Glomerular visceral epithelial cell (primary cell): Measurements from ENCODE around the gene UQCR11.

Source experiments
- DNase-seq: peaks from one replicate; pipeline ENCODE4 v3.0.0-alpha.2; 2016; ENCODE audit errors: extremely low spot score

The UQCR11 gene

DNA sequence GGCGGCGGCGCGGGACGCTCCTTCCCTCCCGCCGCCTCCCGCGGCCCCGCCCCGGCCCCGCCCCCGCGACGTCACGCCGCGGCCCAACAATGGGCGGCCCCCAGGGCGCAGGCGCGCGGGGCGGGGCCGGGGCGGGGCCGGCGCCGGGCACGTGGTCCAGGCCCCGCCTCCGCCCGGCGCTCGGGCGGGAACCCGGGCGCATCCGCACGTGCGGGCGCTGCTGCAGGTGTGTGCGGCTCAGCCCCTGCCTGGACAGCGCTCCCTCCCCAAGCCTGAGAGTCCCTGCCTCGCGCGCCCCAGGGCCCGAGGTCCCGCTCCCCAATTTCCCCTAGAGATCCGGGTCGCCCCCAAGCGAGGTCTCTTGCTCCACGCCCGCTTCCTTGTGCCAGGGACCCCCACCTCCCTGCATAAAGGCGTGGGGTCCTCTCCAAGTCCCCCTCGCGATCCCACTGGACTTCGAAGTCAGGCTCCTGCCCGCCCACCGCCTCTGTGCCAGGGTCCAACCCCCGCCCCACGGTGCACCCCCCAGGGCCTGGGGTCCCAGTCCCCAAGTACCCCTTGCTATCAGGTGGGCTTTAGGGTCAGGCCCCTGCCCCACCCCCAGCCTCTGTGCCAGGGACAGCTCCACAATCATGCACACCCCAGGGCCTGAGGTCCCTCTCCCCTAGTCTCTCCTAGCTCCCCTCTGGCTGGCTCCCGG is 36.8 kb downstream of the UQCR11 start, which contains the start of gene MEX3D:
MEX3D (minus strand) TSS at position 6 of the 700 bp plus-strand sequence. CDS start 267 bp downstream, outside the sequence.
- peak; percentile 89 for DNase-seq

DNA sequence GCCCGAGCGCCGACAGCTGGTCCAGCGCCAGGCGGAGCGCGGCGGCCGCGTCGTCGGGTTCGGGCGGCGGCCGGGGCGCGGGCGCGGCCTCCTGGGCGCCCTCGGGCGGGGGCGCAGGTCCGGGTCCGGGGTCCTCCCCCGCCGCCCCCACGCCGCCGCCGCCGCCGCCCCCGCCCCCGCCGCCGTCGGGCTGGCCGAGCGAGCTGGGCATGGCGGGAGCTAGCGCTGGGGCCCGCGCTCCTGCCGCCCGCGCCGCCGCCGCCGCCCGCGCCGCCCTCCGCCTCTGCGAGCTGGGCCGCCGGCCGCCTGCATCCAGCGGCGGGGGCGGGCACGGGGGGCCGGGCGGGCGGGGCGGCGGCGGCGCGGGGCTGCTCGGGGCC is 37.4 kb downstream of the UQCR11 start:
- DNase-seq = no peak

DNA sequence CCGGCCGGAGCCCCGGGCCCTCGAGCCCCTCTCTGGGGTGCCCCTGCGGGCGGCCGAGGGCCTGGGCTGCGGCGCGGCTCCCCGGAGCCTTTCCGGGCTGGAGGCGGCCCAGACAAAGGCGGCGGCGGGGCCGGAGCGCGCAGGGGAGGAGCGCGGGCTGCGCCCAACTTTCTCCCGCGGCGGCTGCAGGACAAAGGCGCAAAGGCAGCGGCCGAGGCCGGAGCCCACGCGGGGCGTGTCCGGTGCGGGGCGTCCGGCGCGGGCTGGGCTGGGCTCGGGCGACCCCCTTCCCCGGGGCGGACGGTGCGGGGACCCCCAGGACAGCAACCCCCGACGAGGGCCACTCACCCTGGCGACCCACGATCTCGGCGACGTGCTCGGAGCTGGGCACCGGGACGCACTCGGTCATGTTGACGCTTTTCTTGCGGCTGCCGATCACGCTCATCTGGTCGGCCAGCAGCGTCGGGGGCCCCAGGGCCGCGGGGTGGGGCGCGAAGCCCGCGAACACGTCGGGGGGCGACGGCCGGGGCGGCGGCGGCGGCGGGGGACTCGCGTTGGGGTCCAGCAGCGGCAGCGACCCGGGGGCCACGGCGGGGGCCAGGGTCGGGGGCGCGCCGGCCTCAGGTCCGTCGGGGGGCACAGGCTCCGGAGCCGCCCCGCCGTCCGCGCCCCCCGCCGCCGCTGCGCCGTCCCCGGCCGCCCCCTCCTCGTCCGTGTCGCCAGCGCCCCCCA is 38.0 kb downstream of the UQCR11 start:
- peak; percentile 47 for DNase-seq

DNA sequence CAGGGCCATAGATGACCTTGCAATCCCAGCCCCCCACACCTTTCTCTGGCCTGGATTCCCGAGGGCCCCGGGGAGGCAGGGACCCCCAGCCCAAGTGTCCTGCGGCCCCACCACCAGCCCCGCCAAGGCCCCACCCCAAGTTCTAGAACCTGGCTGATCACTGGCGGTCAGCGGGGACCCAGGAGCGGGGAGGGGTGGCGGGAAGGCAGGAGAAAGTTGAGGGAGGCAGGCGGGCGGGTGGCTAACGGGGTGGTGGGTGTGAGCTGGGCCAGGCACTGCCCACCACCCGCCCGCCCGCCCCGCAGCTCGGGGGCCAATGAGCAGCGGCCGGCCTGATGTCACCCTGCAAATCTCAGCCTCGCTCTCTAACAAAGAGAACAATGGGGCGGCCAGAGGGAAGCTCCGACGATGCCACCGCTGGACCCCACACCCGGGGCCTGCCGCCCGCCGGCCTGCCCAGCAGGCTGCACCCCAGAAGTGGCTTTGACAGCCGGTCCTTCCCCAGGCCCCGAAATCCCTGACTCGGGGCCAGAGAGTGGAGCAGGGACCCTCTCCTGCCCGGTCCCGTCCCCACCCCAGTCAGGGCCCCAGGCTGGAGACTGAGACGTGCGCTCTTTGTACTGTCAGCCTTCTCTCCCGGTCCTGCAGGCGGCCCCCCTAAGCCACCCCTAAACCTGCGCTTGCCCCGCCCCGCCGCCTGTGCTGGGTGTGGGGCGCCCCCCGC is 38.7 kb downstream of the UQCR11 start:
- DNase-seq = peak; percentile 89

DNA sequence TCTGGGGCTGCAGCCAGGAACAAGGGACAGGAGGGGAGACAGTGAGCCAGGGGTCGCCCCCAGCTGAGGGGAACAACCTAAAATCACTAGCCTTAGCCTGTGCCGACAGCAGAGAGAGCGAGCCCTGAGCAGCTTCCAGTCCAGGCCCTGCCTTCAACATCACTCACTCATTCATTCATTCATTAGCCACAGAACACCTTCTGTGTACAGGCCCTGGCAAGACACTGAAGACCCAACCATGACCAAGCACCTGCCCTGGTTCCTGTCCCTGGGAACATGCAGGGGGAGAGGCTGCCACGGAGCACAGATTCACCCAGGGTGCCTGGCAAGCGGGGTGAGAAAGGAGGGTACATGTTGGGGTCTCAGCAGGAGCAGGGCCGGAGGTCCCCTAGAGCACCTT is 42.0 kb downstream of the UQCR11 start:
- DNase-seq = no peak

- DNase-seq = no peak
Measured at GRCh38 chr19:1561236-1561842, 43.9 kb downstream of the UQCR11 start.

- DNase-seq = no peak
Measured at GRCh38 chr19:1560286-1560882, 44.9 kb downstream of the UQCR11 start.

DNA sequence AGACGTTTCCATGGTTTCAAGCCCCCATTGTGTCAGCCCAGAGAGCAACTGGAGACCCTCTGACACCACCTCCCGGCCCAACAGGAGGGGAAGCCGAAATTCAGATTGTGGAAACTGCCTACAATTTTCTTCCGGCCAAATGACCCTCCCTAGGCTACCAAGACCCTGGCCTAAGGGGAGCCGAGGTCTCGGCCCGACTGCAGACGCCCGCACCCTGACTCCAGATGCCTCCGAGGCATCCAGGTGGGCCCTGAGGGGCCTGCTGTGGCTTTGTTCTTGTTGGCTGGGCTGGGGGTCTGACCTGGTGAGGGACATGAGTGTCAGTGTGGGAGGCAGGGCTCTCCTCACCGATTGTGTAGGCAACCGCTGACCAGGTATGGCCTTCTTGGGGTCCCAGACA is 46.7 kb downstream of the UQCR11 start:
- DNase-seq = no peak

DNA sequence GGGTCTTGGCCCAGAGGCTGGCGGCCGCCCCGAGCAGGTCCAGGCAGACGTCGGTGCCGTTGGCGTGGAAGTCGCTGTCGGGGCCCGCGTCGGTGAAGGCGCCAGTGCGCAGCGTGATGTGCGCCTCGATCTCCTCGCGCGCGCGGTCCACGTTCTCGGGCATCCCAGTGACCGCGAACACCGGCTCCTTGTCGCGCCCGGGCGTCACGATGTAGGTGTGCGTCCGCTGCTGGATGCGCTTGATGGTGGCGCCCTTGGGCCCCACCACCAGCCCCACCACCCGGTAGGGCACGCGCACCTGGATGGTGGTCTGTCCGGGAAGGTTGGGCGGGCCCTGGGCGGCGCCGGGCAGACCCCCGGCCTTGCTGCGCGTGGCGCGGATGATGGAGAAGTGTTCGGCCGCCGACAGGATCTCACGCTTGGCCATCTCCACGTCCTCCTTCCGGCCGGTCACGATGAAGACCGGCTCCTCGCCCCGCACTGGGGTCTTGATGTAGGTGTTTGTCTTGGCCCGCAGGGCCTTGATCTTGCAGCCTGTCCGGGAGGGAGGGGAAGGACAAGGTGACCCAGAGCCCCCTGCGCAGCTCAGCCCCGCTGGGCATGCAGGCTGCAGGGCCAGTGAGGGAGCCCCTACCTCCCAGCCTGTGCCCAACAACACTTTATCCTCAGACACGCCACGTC is 48.7 kb downstream of the UQCR11 start:
- DNase-seq = no peak

DNA sequence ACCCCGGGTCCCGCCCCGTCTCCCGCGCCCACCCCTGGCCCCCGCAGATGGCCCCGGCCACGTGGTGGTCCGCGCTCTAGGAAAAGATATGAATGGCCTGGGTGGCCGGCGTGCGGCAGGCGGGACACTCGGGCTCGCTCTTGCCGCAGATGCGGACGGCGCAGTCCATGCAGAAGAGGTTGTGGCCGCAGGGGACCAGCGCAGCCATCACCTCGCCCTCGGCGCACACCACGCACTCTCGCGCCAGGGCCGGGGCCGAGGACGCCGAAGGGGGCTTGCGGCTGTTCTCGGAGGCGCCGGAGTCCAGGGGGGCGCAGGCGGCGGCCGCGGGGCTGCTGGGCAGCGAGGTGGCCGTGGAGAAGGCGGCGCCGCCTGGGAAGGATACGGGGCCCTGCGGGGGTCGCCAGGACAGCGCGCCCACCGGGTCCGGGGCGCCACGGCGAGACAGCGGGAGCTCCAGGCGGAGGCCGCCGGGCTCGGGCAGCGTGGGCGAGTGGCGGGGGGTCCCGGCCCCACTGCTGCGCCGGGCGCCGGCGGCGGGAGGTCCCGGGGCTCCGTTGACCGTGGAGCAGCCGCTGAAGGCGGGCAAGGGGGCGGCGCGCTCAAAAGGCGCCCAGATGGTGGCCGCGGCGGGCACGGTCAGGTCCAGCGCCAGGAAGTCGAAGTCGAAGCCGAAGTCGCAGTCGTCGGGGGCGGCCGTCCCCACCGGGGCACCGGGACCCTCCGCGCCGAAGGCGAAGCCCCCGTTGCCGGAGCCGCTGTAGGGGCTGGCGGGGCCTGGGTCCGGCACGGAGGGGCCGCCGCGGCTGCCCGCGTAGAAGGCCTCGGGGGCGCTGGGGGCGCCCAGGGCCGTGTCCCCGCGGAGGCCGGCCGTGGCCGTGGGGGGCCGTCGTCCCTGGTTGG is 49.5 kb downstream of the UQCR11 start:
- no peak for DNase-seq

DNA sequence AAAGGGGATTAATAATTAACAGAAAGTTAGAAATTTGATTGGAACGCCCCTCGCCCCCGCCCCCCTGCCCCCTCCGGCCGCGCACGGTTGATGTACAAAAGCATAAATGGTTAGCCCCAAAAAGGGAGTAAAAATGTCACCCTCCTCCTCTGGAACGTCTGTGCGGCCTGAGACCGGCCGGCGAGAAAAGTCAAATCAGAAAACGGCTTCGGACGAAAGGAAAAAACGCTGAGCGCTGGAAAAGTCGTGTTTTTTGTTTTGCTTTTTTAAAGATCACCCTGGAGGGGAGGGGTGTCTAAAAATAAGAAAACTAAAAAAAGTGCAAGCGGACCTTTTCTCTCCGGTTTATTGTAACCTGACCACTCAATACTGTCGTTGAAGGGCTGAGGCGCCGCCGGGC is 50.3 kb downstream of the UQCR11 start:
- DNase-seq = no peak

- no peak for DNase-seq
Measured at GRCh38 chr19:1553415-1553814, 51.8 kb downstream of the UQCR11 start.

GRCh38 chr19:1551068-1552040 is 53.9 kb downstream of the UQCR11 start:
- no peak for DNase-seq

GRCh38 chr19:1549332-1549945 is 55.8 kb downstream of the UQCR11 start:
- DNase-seq = no peak
